NB4 (cell line): ENCODE results near the gene PRF1.
A peak's percentile ranks its signal among the peaks of the same experiment; 100 is the strongest.

ENCODE experiments used
- DNase-seq: peaks from one replicate; pipeline ENCODE4 v3.0.0; 2010; ENCODE audit warnings: low read depth
- H3K4me3 ChIP-seq: one replicate; pipeline ENCODE4 v1.5.1; 2011; ENCODE audit warnings: mild to moderate bottlenecking, low read depth, low read length, moderate library complexity
- CTCF ChIP-seq: IDR thresholded peaks from one replicate; pipeline ENCODE4 v1.5.1; 2012; ENCODE audit warnings: low read depth, low read length
- MAX ChIP-seq: IDR thresholded peaks from 2 replicates; pipeline ENCODE4 v1.6.1; 2011; ENCODE audit warnings: low read depth, low read length
- MYC ChIP-seq: IDR thresholded peaks from 2 replicates; pipeline ENCODE4 v1.6.1; 2011; ENCODE audit warnings: low read depth, low read length
- POLR2A ChIP-seq: IDR thresholded peaks from 2 replicates; pipeline ENCODE4 v1.6.1; 2011; ENCODE audit warnings: mild to moderate bottlenecking; ENCODE audit not compliant: insufficient read length; ENCODE audit errors: extremely low read depth

PRF1 gene

GRCh38 chr10:70592746-70593512 lies 9.6 kb downstream of the PRF1 start:
- TF ChIP-seq POLR2A (no peak), MYC (peak; percentile 85), MAX (peak; percentile 89), CTCF (no peak)
- peak; percentile 98 for DNase-seq
- no peak overlapping the region for H3K4me3 ChIP-seq

- H3K4me3 ChIP-seq, result no peak overlapping the region
- TF ChIP-seq CTCF (no peak), POLR2A (no peak), MYC (no peak), MAX (no peak)
- peak; percentile 66 for DNase-seq
Measured at GRCh38 chr10:70592186-70592735, 10.3 kb downstream of the PRF1 start.

GRCh38 chr10:70590655-70591416 lies 11.7 kb downstream of the PRF1 start:
- TF ChIP-seq CTCF, result no peak
- TF ChIP-seq MYC, result no peak
- TF ChIP-seq MAX, result no peak
- no peak for TF ChIP-seq POLR2A
- H3K4me3 ChIP-seq, result no peak overlapping the region
- DNase-seq, result no peak

- no peak overlapping the region for H3K4me3 ChIP-seq
- no peak for DNase-seq
- TF ChIP-seq MYC, result no peak
- TF ChIP-seq POLR2A, result no peak
- no peak for TF ChIP-seq MAX
- TF ChIP-seq CTCF, result no peak
Measured at GRCh38 chr10:70589762-70590654, 12.5 kb downstream of the PRF1 start.

GRCh38 chr10:70588859-70589570 lies 13.5 kb downstream of the PRF1 start:
- no peak for DNase-seq
- no peak overlapping the region for H3K4me3 ChIP-seq

More at GRCh38 chr10:70588859-70589570, 13.5 kb downstream of the PRF1 start:
- TF ChIP-seq MYC, result 0 out of 2 replicates have a peak, but pooled peaks have one; percentile 15
- no peak for TF ChIP-seq MAX
- no peak for TF ChIP-seq CTCF
- TF ChIP-seq POLR2A, result no peak
